BJ (cell line): ENCODE results near the gene BCAN. TPM values are rescaled to one million over a fixed set of nuclear protein-coding genes. Genes with fewer than 3 reads are reported as not detected.

Source experiments
- CTCF ChIA-PET: fragments of 350-600 bp; formaldehyde crosslinking; extraction: SDS; loops from one replicate; lab custom pipeline; 2021; ENCODE audit warnings: antibody characterized with exemption, inconsistent platforms; lab: Yijun Ruan, JAX
- POLR2A ChIA-PET: fragments of 300-600 bp; sonication (Branson Sonifier 250); formaldehyde crosslinking; extraction: SDS; loops from one replicate; lab custom pipeline; 2021; ENCODE audit warnings: antibody characterized with exemption; lab: Charles Lee
- DNase-seq: peaks from one replicate; pipeline ENCODE4 v3.0.0-alpha.2; 2011; ENCODE audit warnings: low read depth
- H3K27me3 ChIP-seq: 2 replicates; pipeline ENCODE4 v1.6.0; 2011; ENCODE audit warnings: low read length; ENCODE audit not compliant: control insufficient read depth, insufficient read depth
- H3K36me3 ChIP-seq: 2 replicates; pipeline ENCODE4 v1.5.1; 2011; ENCODE audit warnings: low read length; ENCODE audit not compliant: control insufficient read depth, insufficient read depth
- H3K4me3 ChIP-seq: 2 replicates; pipeline ENCODE4 v1.5.1; 2011; ENCODE audit warnings: low read depth, mild to moderate bottlenecking, control low read depth, low read length
- polyA plus RNA-seq: library from polyadenylated mRNA; depleted of rRNA; stranded (reverse); fragments of >200 nt; gene quantifications from 2 replicates; pipeline ENCODE4 v1.2.3, GENCODE V29; 2011
- TF ChIP-seq, protein P1 (sequence below): IDR thresholded peaks from 2 replicates; pipeline ENCODE4 v1.5.1; 2011; ENCODE audit warnings: low read depth, mild to moderate bottlenecking, control low read depth, inconsistent platforms, low read length, moderate library complexity; ENCODE audit not compliant: insufficient read depth

The BCAN gene
- polyA plus RNA-seq, 1 experiment: 0.02 TPM

GRCh38 chr1:156669794-156670193, 27.9 kb downstream of the BCAN start:
- Histone ChIP-seq H3K4me3 (no peak overlapping the region), H3K27me3 (no peaks in the 10 kb centered on the region), H3K36me3 (peaks cover 9% of the 10 kb centered on the region)
- ChIA-PET POLR2A (no interaction called here), CTCF (interaction anchor here (1.4 to 22.8 kb wide), 3 partner anchors 6 to 56 kb away, joined by 3 to 548 read pairs (median 548); partner anchors contain the start of gene NES)
- DNase-seq: no peak
- TF ChIP-seq, protein P1, sequence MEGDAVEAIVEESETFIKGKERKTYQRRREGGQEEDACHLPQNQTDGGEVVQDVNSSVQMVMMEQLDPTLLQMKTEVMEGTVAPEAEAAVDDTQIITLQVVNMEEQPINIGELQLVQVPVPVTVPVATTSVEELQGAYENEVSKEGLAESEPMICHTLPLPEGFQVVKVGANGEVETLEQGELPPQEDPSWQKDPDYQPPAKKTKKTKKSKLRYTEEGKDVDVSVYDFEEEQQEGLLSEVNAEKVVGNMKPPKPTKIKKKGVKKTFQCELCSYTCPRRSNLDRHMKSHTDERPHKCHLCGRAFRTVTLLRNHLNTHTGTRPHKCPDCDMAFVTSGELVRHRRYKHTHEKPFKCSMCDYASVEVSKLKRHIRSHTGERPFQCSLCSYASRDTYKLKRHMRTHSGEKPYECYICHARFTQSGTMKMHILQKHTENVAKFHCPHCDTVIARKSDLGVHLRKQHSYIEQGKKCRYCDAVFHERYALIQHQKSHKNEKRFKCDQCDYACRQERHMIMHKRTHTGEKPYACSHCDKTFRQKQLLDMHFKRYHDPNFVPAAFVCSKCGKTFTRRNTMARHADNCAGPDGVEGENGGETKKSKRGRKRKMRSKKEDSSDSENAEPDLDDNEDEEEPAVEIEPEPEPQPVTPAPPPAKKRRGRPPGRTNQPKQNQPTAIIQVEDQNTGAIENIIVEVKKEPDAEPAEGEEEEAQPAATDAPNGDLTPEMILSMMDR: no peak

GRCh38 chr1:156670359-156670758, 28.4 kb downstream of the BCAN start:
- Histone ChIP-seq H3K27me3 (no peaks in the 10 kb centered on the region), H3K36me3 (peaks cover 9% of the 10 kb centered on the region), H3K4me3 (no peak overlapping the region)
- TF ChIP-seq, protein P1: no peak
- POLR2A ChIA-PET: no interaction called here
- DNase-seq: no peak
- CTCF ChIA-PET: interaction anchor here (1.4 to 22.8 kb wide), 4 partner anchors 7 to 56 kb away, joined by 3 to 548 read pairs (median 276); partner anchors contain the start of gene NES

GRCh38 chr1:156670791-156671190, 28.9 kb downstream of the BCAN start:
- H3K4me3 ChIP-seq: no peak overlapping the region
- ChIA-PET CTCF (interaction anchor here (1.4 to 22.8 kb wide), 4 partner anchors 7 to 55 kb away, joined by 3 to 548 read pairs (median 276); partner anchors contain the start of gene NES), POLR2A (no interaction called here)
- H3K27me3 ChIP-seq: no peaks in the 10 kb centered on the region
- peaks cover 9% of the 10 kb centered on the region for H3K36me3 ChIP-seq
- no peak for DNase-seq
- TF ChIP-seq, protein P1: no peak

GRCh38 chr1:156671804-156672203, 29.9 kb downstream of the BCAN start:
- Histone ChIP-seq H3K36me3 (peaks cover 9% of the 10 kb centered on the region), H3K27me3 (no peaks in the 10 kb centered on the region), H3K4me3 (no peak overlapping the region)
- TF ChIP-seq, protein P1: no peak
- ChIA-PET CTCF (interaction anchor here (2.0 to 31.9 kb wide), 4 partner anchors 8 to 44 kb away, joined by 4 to 1556 read pairs (median 548); partner anchors contain the start of genes CRABP2, ISG20L2, METTL25B and NES), POLR2A (no interaction called here)
- no peak for DNase-seq

- Histone ChIP-seq H3K27me3 (no peaks in the 10 kb centered on the region), H3K36me3 (peaks cover 9% of the 10 kb centered on the region), H3K4me3 (no peak overlapping the region)
- DNase-seq: no peak
- ChIA-PET POLR2A (no interaction called here), CTCF (interaction anchor here (0.6 to 31.9 kb wide), 5 partner anchors 10 to 603 kb away, joined by 4 to 1556 read pairs (median 155); partner anchors contain the start of genes CRABP2, ISG20L2 and METTL25B)
- TF ChIP-seq, protein P1: no peak
Observed at GRCh38 chr1:156673387-156674121, 31.6 kb downstream of the BCAN start.
